Activated naive CD4-positive, alpha-beta T cell treated with anti-CD3 and anti-CD28 coated beads, Interleukin-2, amount 10 ng/mL, durations not matched to agents 7 days and 5 days (primary cell): ENCODE measurements around the gene L1CAM.

Experiments
- CTCF ChIA-PET: fragments of 350-600 bp; sonication (Branson Sonifier 250); formaldehyde crosslinking; loops from one replicate; lab custom pipeline; 2021; ENCODE audit warnings: antibody characterized with exemption; lab: Charles Lee
- DNase-seq: peaks from one replicate; pipeline ENCODE4 v3.0.0-alpha.2; 2020
- H3K27ac Mint-ChIP-seq: one replicate; pipeline ENCODE4 v1.8.0; 2021; ENCODE audit warnings: mild to moderate bottlenecking, moderate library complexity, mixed read lengths
- H3K27me3 Mint-ChIP-seq: one replicate; pipeline ENCODE4 v1.8.0; 2021; ENCODE audit warnings: mild to moderate bottlenecking, mixed read lengths
- H3K36me3 Mint-ChIP-seq: one replicate; pipeline ENCODE4 v1.8.0; 2021; ENCODE audit warnings: mixed read lengths
- H3K4me1 Mint-ChIP-seq: one replicate; pipeline ENCODE4 v1.8.0; 2021; ENCODE audit warnings: mixed read lengths
- H3K4me3 Mint-ChIP-seq: one replicate; pipeline ENCODE4 v1.8.0; 2021; ENCODE audit warnings: mild to moderate bottlenecking, moderate library complexity, mixed read lengths
- H3K9me3 Mint-ChIP-seq: one replicate; pipeline ENCODE4 v1.8.0; 2021; ENCODE audit warnings: mixed read lengths

The L1CAM gene

DNA sequence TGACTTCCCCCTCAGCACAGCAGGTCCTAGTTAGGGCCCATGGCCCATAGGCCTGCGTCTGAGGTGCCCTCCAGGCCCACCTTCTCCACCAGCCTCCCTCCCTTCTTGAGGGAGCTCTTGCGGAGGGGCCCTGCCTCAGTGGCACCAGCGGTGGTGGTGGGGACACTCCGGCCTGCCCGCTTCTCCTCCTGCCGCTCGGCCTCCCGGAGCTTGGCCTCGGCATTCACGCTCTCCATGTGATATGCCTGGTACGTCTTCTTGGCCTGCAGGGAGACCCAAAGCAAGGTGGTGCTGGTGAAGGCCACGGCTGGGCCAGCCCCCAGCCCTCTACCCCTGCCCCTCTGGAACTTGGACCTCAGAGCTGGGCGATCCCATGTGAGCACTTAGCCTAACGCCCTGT lies 34.6 kb upstream of the L1CAM start:
- Mint-ChIP-seq H3K36me3 (peaks cover 47% of the 10 kb centered on the region), H3K27ac (no peak overlapping the region), H3K9me3 (no peaks in the 10 kb centered on the region), H3K4me3 (no peak overlapping the region), H3K27me3 (no peaks in the 10 kb centered on the region), H3K4me1 (peaks cover 23% of the 10 kb centered on the region)
- CTCF ChIA-PET: interaction anchor here (1.4 to 14.7 kb wide), 2 partner anchors 9 to 28 kb away, joined by 4 to 241 read pairs; partner anchors contain the start of gene RENBP
- DNase-seq: no peak

DNA sequence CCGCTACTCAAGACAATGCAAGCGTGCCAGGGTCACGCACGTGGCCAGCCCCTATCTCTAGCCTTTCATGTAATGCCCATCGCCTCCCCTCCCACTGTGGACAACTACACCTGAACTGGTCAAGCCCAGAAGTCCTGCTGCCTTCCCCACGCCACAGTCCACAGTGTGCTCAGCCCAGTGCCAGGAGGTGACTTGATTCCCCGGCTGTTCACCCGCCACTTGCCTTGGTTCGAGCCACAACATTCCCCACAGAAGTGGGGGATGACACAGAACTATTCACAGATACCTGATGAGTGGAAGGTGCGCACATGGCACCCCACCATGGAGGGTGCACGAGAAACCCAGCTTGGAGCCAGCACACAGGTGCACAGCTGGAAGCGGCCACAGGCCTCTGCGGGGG lies 33.3 kb upstream of the L1CAM start:
- DNase-seq: no peak
- peaks cover 21% of the 10 kb centered on the region for H3K4me1 Mint-ChIP-seq
- no peak overlapping the region for H3K4me3 Mint-ChIP-seq
- H3K27ac Mint-ChIP-seq: no peak overlapping the region
- peaks cover 37% of the 10 kb centered on the region for H3K36me3 Mint-ChIP-seq
- no peaks in the 10 kb centered on the region for H3K9me3 Mint-ChIP-seq
- no peaks in the 10 kb centered on the region for H3K27me3 Mint-ChIP-seq
- CTCF ChIA-PET: no interaction called here

DNA sequence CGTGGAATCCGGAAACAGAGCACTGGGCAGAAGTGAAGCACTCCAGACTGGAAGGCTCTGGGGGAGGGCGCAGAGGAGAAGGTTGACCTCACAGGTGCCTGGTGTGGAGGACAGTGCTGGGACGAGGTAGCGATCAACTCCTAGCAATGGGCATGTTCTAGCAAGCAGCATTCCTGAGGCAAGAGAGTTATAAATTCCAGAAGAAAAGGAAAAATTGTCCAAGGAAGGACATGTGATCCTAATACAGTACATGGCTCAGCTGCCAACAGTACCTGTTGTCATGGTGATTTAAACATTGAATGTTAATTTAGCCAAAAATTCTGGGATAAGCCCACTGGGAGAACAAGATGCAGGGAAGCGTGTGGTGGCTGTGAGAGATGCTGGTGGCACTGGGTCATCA lies 31.9 kb upstream of the L1CAM start:
- H3K4me1 Mint-ChIP-seq: peaks cover 12% of the 10 kb centered on the region
- no peak for DNase-seq
- H3K4me3 Mint-ChIP-seq: no peak overlapping the region
- CTCF ChIA-PET: no interaction called here
- no peak overlapping the region for H3K27ac Mint-ChIP-seq
- peaks cover 36% of the 10 kb centered on the region for H3K36me3 Mint-ChIP-seq
- no peaks in the 10 kb centered on the region for H3K27me3 Mint-ChIP-seq
- no peaks in the 10 kb centered on the region for H3K9me3 Mint-ChIP-seq

DNA sequence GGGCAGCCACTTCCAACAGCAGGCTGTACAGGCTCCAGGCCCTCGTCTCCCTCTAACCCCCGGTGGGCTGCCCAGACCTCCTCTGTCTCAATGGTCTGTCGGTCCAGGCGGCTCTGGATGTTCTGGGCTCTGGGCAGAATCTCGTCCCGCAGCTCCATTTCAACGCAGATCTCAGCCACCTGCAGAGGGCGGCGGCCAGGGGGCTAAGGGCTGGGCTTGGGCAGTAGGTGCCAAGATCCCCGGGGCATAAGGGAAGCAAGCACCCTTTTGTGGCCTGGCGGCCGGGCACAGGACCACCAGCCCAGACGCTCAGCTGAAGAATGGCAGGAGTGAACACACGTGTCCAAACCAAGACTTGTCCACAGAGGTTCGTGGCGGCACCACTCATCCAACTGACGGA lies 27.7 kb upstream of the L1CAM start:
- peaks cover 25% of the 10 kb centered on the region for H3K36me3 Mint-ChIP-seq
- peaks cover 6% of the 10 kb centered on the region for H3K4me1 Mint-ChIP-seq
- CTCF ChIA-PET: no interaction called here
- no peak for DNase-seq
- no peak overlapping the region for H3K27ac Mint-ChIP-seq
- H3K9me3 Mint-ChIP-seq: no peaks in the 10 kb centered on the region
- H3K4me3 Mint-ChIP-seq: no peak overlapping the region
- no peaks in the 10 kb centered on the region for H3K27me3 Mint-ChIP-seq

DNA sequence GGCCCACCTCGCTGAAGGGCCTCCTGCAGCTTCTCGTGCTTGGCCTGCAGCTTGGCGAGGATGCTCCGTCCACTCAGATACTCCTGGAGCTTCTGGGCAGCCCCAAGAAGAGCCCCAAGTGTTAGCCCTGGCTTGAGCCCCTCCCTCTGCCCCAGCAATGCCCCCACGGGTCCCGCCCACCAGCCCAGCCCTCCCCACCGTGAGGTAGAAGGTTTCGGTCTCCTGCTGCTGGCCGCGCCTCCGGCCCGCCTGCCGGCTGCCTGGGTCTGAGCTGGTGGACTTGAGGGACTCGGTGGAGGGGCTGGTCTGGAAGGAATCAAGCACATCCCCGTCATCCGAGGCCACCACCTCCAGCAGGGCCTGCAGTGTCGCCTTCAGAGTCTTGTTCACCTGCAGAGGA lies 27.2 kb upstream of the L1CAM start:
- no peak for DNase-seq
- Mint-ChIP-seq H3K9me3 (no peaks in the 10 kb centered on the region), H3K36me3 (peaks cover 28% of the 10 kb centered on the region), H3K27me3 (no peaks in the 10 kb centered on the region), H3K4me1 (peaks cover 6% of the 10 kb centered on the region), H3K27ac (no peak overlapping the region), H3K4me3 (no peak overlapping the region)
- CTCF ChIA-PET: interaction anchor here (1.5 kb wide), 2 partner anchors 10 to 12 kb away, joined by 4 to 5 read pairs; no protein-coding TSS in a partner anchor

DNA sequence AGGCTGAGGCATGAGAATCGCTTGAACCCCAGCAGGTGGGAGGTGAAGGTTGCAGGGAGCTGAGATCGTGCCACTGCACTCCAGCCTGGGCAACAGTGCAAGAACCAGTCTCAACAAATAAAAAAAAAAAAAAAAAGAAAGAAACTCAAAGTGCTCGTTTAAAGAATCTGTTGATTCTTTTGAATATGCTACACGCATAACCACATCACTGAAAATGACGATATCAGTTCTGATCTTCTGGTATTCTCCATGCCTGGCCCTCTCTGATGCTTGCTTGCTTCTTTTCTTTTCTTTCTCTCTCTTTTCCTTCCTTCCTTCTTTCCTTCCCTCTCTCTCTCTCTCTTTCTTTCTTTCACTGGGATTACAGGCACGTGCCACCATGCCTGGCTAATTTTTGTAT lies 25.8 kb upstream of the L1CAM start:
- H3K4me3 Mint-ChIP-seq: no peak overlapping the region

DNA sequence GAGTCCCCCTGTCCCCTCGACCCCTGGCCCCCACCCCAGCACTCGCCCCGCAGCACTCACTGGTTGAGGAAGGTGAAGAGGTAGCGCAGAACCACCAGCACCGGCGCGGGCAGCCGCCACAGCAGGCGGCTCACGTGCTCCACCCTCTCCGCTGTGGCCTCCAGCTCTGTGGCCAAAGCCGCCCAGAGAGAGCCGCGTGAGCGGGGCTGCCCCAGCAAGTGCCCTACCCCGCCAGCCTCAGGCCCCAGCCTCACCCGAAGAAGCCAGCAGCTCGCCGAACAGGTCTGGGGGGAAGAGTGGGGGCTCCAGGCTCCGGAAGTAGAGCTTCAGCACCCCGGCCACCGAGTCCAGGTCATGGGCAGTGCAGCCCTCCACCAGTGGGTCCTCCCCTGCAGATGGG lies 24.5 kb upstream of the L1CAM start:
- H3K36me3 Mint-ChIP-seq: peaks cover 14% of the 10 kb centered on the region
- no peaks in the 10 kb centered on the region for H3K27me3 Mint-ChIP-seq
- no peak overlapping the region for H3K4me3 Mint-ChIP-seq
- no peak for DNase-seq
- peaks cover 6% of the 10 kb centered on the region for H3K4me1 Mint-ChIP-seq
- CTCF ChIA-PET: interaction anchor here (1.6 kb wide), 1 partner anchor 10 kb away, joined by 4 read pairs; no protein-coding TSS in a partner anchor
- no peaks in the 10 kb centered on the region for H3K9me3 Mint-ChIP-seq
- no peak overlapping the region for H3K27ac Mint-ChIP-seq

More for the DNA sequence above, 25.8 kb upstream of the L1CAM start:
- no peak for DNase-seq
- peak overlapping the region; percentile 81 for H3K27ac Mint-ChIP-seq
- no peaks in the 10 kb centered on the region for H3K9me3 Mint-ChIP-seq
- CTCF ChIA-PET: interaction anchor here (1.5 to 1.6 kb wide), 3 partner anchors 8 to 13 kb away, joined by 4 to 5 read pairs (median 4); no protein-coding TSS in a partner anchor
- peaks cover 22% of the 10 kb centered on the region for H3K36me3 Mint-ChIP-seq
- peaks cover 6% of the 10 kb centered on the region for H3K4me1 Mint-ChIP-seq
- H3K27me3 Mint-ChIP-seq: no peaks in the 10 kb centered on the region

DNA sequence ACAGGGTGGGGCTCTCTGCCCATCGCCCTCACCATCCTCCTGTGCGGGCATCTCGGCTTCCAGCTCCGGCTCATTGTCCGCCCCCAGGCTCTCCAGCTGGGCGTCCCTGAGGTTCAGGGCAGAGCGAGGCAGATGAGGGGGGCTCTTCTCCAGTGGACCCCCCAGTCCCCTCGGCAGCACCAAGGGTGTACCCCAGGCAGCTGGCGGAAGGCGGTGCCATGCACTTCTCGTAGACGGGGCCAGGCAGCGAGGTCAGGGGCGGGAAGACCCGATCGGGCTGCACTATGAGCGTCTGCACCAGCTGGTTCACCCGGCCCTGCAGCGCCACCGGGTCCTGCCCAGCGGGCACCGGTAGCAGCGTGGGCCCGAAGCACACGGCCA lies 24.0 kb upstream of the L1CAM start:
- no peak overlapping the region for H3K4me3 Mint-ChIP-seq
- CTCF ChIA-PET: no interaction called here

DNA sequence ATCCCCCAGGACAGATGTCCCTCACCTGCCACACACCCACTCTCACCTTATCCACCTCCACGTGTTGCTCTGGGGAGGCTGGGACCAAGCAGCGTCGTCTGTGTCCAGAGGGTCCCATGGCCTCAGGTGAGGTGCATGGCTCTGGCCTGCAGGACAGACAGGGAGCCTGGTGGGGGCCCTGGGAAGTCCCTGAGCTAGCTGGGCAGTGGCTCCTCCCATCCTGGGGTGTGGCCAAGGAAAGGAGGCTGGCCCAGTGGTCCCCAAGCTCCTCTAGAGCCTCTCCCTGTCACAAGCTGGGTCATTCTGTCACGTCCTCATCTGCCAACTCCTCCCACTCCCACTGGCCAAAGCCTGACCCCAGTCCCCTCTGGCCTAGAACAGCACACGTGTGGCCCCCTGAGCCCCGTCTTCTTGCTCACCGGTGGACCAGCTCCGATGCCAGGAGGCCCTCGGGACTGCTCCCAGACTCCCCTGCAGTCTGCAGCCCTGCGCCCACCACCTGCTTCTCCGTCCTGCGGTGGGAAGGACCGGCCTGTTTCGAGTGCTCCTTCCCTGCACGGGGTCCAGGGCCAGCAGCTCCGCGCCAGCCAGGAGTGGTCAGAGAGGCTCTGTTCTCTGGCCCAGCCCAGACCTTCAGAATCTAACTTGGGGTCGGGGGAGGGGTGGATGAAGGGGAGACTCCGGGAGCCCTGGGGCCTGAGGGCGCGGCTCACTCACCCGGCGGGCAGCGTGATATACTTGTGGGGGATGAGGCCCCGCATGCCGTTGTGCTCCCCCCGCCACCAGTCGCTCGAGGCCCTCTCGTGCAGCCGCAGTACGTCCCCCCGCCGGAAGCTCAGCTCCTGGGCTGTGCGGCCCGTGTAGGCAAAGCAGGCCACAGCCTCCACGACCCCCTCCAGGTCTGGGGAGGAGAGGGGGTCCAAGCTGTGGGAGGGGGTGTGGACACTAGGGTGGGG lies 23.3 kb upstream of the L1CAM start:
- Mint-ChIP-seq H3K4me1 (peaks cover 9% of the 10 kb centered on the region), H3K9me3 (no peaks in the 10 kb centered on the region), H3K4me3 (no peak overlapping the region), H3K27me3 (no peaks in the 10 kb centered on the region), H3K27ac (no peak overlapping the region), H3K36me3 (peaks cover 14% of the 10 kb centered on the region)
- DNase-seq: no peak
- CTCF ChIA-PET: interaction anchor here (1.0 kb wide), 1 partner anchor 38 kb away, joined by 3 read pairs; no protein-coding TSS in a partner anchor

More for the DNA sequence above, 24.0 kb upstream of the L1CAM start:
- H3K27me3 Mint-ChIP-seq: no peaks in the 10 kb centered on the region
- no peaks in the 10 kb centered on the region for H3K9me3 Mint-ChIP-seq
- H3K27ac Mint-ChIP-seq: no peak overlapping the region
- no peak for DNase-seq
- peaks cover 6% of the 10 kb centered on the region for H3K4me1 Mint-ChIP-seq
- peaks cover 14% of the 10 kb centered on the region for H3K36me3 Mint-ChIP-seq

DNA sequence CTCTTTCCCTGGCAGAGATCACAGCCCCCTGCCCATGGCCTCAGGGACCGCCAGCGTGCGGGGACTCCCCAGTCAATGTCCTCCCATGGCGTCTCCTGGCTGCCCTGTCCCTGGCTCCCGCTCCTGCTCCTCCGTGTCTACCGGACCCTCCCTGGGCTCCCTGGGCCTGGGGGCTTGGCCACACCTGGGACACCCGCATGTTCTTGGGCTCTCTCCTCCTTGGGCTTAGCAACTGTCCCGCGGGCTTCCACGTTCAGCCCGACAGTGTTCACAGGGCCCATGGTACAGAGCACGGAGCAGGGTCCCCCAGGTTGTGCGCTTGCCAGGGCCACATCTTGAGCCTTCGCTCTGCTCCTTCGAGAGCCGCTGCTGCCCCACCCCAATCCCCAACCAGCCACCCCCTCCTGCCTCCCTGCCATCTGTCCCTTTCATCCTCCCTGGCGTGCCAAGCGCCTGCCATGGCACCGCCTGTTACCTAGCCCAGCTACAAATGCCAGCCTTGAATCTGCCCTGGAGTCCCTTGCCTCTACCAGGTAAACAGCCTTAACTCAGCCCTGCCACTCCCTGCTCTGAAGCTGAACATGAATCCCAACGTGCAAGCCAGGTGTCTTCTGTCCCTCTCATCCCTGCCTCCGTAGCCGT lies 22.4 kb upstream of the L1CAM start:
- CTCF ChIA-PET: interaction anchor here (1.0 kb wide), 1 partner anchor 39 kb away, joined by 3 read pairs; no protein-coding TSS in a partner anchor

DNA sequence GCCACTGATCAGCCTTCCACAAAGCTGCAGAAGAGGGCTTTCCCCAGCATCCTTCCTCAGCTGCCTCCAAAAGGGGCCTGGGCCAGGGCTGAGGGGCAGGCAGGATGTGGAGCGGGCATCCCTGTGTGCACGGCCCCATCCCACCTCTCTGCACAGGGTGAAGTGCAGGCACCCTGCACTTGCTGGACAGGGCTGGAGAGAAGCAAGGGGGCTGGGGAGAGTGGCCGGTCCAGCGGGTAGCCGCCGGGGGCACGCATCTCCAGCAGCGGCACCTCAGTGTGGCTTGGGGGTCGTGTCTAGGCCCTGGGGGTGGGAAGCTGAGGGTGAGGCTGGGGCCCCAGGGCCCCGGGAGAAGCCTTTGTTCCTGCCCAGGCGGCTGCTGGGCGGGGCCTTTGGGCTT lies 21.5 kb upstream of the L1CAM start:
- CTCF ChIA-PET: interaction anchor here (1.1 kb wide), 1 partner anchor 40 kb away, joined by 7 read pairs; no protein-coding TSS in a partner anchor
- no peak for DNase-seq
- H3K4me3 Mint-ChIP-seq: no peak overlapping the region
- no peak overlapping the region for H3K27ac Mint-ChIP-seq
- peaks cover 22% of the 10 kb centered on the region for H3K4me1 Mint-ChIP-seq
- H3K9me3 Mint-ChIP-seq: no peaks in the 10 kb centered on the region
- H3K36me3 Mint-ChIP-seq: peaks cover 11% of the 10 kb centered on the region
- H3K27me3 Mint-ChIP-seq: no peaks in the 10 kb centered on the region

More for the DNA sequence above, 22.4 kb upstream of the L1CAM start:
- Mint-ChIP-seq H3K27ac (no peak overlapping the region), H3K4me1 (peaks cover 18% of the 10 kb centered on the region), H3K27me3 (no peaks in the 10 kb centered on the region), H3K9me3 (no peaks in the 10 kb centered on the region), H3K36me3 (peaks cover 11% of the 10 kb centered on the region), H3K4me3 (no peak overlapping the region)
- DNase-seq: no peak

DNA sequence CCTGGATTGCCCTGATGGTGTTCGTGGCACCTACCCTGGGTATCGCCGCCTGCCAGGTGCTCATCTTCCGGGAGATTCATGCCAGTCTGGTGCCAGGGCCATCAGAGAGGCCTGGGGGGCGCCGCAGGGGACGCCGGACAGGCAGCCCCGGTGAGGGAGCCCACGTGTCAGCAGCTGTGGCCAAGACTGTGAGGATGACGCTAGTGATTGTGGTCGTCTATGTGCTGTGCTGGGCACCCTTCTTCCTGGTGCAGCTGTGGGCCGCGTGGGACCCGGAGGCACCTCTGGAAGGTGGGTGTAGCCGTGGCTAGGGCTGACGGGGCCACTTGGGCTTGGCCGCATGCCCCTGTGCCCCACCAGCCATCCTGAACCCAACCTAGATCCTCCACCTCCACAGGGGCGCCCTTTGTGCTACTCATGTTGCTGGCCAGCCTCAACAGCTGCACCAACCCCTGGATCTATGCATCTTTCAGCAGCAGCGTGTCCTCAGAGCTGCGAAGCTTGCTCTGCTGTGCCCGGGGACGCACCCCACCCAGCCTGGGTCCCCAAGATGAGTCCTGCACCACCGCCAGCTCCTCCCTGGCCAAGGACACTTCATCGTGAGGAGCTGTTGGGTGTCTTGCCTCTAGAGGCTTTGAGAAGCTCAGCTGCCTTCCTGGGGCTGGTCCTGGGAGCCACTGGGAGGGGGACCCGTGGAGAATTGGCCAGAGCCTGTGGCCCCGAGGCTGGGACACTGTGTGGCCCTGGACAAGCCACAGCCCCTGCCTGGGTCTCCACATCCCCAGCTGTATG lies 20.3 kb upstream of the L1CAM start:
- H3K4me3 Mint-ChIP-seq: no peak overlapping the region
- no peaks in the 10 kb centered on the region for H3K9me3 Mint-ChIP-seq
- peaks cover 23% of the 10 kb centered on the region for H3K4me1 Mint-ChIP-seq
- H3K27ac Mint-ChIP-seq: peak overlapping the region; percentile 42
- peaks cover 5% of the 10 kb centered on the region for H3K36me3 Mint-ChIP-seq
- peaks cover 4% of the 10 kb centered on the region for H3K27me3 Mint-ChIP-seq
- DNase-seq: no peak
- CTCF ChIA-PET: interaction anchor here (0.9 to 1.1 kb wide), 2 partner anchors 41 to 53 kb away, joined by 3 to 7 read pairs; no protein-coding TSS in a partner anchor

DNA sequence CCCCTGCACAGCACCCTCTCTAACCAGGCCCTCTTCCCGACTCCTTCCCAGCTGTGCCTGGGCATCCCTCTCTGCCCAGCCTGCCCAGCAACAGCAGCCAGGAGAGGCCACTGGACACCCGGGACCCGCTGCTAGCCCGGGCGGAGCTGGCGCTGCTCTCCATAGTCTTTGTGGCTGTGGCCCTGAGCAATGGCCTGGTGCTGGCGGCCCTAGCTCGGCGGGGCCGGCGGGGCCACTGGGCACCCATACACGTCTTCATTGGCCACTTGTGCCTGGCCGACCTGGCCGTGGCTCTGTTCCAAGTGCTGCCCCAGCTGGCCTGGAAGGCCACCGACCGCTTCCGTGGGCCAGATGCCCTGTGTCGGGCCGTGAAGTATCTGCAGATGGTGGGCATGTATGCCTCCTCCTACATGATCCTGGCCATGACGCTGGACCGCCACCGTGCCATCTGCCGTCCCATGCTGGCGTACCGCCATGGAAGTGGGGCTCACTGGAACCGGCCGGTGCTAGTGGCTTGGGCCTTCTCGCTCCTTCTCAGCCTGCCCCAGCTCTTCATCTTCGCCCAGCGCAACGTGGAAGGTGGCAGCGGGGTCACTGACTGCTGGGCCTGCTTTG lies 19.6 kb upstream of the L1CAM start:
- H3K4me3 Mint-ChIP-seq: no peak overlapping the region
- no peaks in the 10 kb centered on the region for H3K9me3 Mint-ChIP-seq
- CTCF ChIA-PET: no interaction called here
- H3K27ac Mint-ChIP-seq: no peak overlapping the region
- peaks cover 30% of the 10 kb centered on the region for H3K4me1 Mint-ChIP-seq
- H3K27me3 Mint-ChIP-seq: peaks cover 4% of the 10 kb centered on the region
- H3K36me3 Mint-ChIP-seq: peaks cover 5% of the 10 kb centered on the region
- DNase-seq: no peak
